ENCODE measurements around the gene ELSPBP1.
A peak's percentile ranks its signal among the peaks of the same experiment; 100 is the strongest.
"Not testable (repeated sequence)": the region's sequence is repeated elsewhere in the genome, so short reads cannot be mapped to it uniquely, and the experiment has no call there.

The ELSPBP1 gene

DNA sequence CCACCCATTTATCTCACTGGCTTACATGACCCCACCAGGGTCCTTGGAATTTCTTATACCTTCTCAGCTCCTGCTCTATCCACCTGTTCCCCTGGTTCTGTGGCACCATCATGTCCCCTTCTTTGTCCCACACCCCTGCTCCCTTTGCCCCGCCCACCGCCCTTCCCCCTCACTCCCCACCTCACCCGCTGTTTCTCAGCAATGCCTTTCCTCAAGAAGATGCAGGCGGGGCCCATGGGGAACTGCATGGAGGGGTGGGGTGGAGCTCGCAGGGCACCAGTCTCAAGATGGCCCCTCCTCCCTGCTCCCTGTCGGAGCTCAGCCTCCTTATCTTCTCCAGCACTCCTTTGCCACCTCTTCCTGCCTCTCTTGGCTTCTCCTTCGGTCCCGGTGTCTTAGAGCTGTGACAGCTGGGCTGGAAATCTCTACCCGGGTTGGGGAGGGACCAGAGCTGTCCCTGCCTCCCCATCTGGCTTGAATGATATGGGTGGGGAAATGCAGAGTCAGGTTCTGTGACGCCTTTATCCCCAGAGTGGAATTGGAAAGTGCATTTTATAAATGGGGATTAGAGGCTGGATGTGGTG is 49.3 kb downstream of the ELSPBP1 start, which contains the start of gene CABP5:
CABP5 (minus strand) TSS at position 405 of the 584 bp plus-strand sequence; CDS start at position 248, 157 bp downstream.
- DNase-seq (ENCODE audit: low spot score), result no peak

DNA sequence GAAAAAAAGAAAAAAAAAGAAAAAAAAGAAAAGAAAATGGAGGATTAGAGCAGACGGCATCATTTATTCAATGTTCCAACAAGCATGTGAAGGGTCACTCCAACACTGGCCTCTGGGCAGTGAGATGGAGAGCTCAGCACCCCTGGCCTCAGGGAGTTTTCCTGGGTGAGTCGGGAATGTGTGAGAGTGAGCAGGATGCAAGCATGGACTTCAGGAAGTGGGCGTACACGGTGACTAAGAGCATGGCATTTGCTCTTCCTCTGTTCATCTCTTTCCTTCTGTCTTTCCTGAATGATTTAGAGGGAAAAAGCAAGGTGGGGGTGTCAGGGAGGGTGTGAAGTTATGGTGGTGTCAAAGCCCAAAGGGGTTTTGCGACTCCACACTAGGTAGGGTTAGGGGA is 50.1 kb downstream of the ELSPBP1 start:
- no peak for DNase-seq (ENCODE audit: low spot score)

DNA sequence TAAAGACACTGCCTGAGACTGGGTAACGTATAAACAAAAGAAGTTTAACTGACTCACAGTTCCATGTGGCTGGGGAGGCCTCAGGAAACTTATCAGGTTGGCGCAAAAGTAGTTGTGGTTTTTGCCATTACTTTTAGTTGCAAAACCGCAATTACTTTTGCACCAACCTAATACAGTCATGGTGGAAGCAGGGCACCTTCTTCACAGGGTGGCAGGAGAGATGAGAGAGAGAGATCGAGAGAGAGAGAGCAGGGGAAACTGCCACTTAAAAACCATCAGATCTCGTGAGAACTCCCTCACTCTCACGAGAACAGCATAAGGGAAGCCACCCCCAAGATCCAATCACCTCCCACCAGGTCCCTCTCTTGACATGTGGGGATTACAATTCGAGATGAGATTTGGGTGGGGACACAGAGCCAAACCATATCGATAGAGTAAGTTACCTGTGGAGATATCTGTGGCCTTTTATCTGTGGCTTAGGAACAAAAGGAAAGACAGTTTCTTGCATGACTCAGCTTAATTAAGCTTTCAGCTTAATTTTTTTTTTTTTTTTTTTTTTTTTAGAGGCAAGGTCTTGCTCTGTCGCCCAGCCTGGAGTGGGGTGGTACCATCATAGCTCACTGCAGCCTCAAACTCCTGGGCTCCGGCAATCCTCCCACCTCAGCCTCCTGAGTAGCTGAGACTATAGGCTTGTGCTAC is 57.1 kb downstream of the ELSPBP1 start:
- no peak for DNase-seq (ENCODE audit: low spot score)

GRCh38 chr19:48053076-48053475 is 58.6 kb downstream of the ELSPBP1 start:
- DNase-seq (ENCODE audit: low spot score), result no peak

DNA sequence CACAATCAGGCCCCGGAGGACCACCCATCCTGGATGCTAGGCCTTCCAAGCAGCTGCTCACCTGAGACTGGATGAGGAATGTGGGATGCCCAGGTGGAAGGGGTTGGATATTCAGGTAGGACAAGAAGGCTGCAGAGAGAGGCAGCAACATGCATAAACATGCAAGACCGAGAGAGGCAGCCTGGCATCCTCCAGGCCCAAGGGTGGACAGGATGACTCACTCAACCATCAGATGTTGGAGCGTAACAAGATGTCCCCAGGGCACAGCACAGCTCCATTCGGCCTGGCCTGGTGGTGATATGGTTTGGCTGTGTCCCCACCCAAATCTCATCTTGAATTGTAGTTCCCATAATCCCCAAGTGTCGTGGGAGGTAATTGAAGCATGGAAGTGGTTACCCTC is 59.4 kb downstream of the ELSPBP1 start:
- DNase-seq (ENCODE audit: low spot score), result no peak

DNA sequence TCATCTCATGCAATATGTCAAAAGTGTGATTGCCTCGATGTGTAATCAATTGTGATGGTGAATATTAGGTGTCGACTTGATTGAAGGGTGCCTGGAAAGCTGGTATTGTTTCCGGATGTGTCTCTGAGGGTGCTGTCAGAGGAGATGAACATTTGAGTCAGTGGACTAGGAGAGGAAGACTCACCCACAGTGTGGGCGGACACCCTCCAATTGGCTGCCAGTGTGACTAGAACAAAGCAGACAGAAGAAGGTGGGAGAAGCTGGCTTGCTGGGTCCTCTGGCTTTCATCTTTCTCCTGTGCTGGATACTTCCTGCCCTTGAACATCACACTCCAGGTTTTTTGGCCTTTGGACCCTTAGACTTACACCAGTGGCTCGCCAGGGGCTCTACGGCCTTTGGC is 64.9 kb downstream of the ELSPBP1 start:
- DNase-seq (ENCODE audit: low spot score), result no peak

DNA sequence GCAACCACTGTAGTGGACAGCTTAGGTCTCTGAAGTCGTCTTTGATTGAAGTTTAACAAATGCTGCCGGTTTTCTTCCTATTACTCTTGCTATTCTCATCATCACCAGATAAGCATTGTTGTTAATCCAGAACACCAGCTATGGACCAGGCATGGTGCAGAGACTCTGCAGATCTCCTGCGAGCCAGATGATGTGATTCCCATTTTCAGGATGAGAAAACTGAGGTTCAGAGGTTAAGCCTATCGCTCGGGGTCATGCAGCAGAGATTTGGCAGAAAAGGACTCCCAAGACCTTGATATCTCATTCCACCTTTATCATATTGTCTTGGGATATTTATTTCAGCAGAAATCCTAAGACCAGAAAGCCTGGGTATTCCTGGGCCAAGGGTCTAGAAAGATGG is 65.9 kb downstream of the ELSPBP1 start:
- DNase-seq (ENCODE audit: low spot score), result no peak

DNA sequence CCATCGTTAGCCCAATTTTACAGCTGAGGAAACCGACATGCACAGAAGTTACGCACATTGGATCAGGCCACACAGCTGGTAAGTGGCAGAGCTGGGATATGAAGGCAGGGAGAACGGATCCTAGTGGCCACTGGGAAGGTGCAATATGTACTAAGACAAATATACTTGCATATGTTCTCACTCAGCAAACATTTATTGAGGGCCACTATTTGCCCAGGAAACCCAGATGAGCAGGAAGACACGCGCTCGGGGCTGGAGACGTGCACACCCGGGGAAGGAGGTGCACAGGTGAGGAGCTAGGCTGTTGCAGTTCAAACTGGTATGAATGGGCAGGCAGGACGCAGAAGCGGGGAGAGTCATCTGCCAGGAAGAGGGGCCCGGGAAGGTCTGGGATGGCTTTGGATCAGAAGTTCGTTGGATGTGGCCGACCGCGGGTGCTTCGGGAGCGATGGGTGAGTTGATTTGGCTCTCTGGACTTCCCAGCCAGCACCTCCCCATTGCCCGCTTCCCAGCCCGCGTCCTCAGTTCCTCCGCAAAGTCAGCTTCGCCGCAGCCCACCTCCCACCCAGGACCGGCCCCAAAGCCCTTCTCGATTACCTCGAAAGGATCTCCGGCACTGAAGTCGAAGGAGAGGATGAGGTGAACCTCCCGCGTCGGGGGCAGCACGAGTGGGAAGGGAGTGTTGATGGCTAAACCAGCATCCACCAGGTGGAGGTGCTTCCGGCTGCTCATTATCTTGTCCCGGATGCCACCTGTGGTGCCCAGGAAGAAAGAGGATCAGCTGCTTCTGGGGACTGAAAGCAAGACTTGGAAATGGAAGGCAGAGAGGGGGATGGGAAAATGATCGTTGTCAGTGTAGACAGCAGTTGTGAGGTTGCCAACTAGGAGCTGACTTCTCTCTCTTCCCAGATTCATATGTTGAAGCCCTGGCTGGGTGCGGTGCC is 67.2 kb downstream of the ELSPBP1 start:
- DNase-seq (ENCODE audit: low spot score), result no peak

GRCh38 chr19:48064509-48064908 is 70.1 kb downstream of the ELSPBP1 start:
- DNase-seq (ENCODE audit: low spot score), result peak; percentile 22

DNA sequence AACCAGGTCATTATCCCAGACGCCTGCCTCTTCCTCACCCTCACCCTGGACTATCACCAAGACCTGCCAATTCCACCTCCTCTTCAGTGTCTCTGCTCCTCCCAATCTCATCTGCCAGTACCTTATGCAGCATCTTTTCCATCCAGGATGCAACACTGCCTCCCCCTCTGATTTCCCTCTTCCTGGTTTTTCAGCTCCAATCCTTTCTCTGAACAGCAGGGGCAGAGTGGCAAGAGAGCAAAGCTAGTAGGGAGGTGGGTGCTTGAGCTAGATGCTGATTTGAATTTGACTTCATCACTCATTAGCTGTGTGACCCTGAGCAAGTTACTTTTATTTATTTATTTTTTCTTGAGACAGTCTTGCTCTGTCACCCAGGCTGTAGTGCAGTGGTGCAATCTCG is 75.0 kb downstream of the ELSPBP1 start:
- DNase-seq (ENCODE audit: low spot score), result no peak

GRCh38 chr19:48070177-48070769 is 75.8 kb downstream of the ELSPBP1 start:
- DNase-seq (ENCODE audit: low spot score), result not testable (repeated sequence)

Measured in AG08395 (cell line).